SK-N-SH (cell line): Measurements from ENCODE around the gene PARD3B. TPM values are rescaled to one million over a fixed set of nuclear protein-coding genes. Genes with fewer than 3 reads are reported as not detected.

Source experiments
- CTCF ChIA-PET: fragments of 300-600, 350-600 bp; formaldehyde crosslinking; extraction: SDS; loops from one replicate; lab custom pipeline; 2021; lab: Yijun Ruan, JAX
- POLR2A ChIA-PET: fragments of 350-600 bp; sonication (Branson Sonifier 250); formaldehyde crosslinking; extraction: SDS; loops from one replicate; lab custom pipeline; 2020; ENCODE audit warnings: antibody characterized with exemption, inconsistent platforms; lab: Yijun Ruan, JAX
- DNase-seq: peaks from one replicate; pipeline ENCODE4 v3.0.0; 2012
- H2AFZ ChIP-seq: fragments of 200-600 bp; sonication (generic); 2 replicates; pipeline ENCODE4 v1.8.1; 2016; ENCODE audit warnings: antibody characterized with exemption, mild to moderate bottlenecking, low read depth
- H3F3A ChIP-seq: fragments of 200-600 bp; sonication (generic); replicated peaks from 2 replicates; pipeline ENCODE3; 2016; ENCODE audit warnings: antibody characterized with exemption, mild to moderate bottlenecking; ENCODE audit not compliant: insufficient read depth
- H3K27ac ChIP-seq, 2 experiments: fragments of 200-500 bp in 1 of 2; fragments of 200-600 bp in 1 of 2; sonication (Bioruptor generic) in 1 of 2; sonication (generic), shearing (Covaris generic) in 1 of 2; 2 replicates each; pipeline versions ENCODE4 v1.5.1 to v1.6.1; 2014 to 2016; ENCODE audit warnings: low read depth in 2 of 2, inconsistent platforms in 1 of 2, low read length in 1 of 2, mild to moderate bottlenecking in 1 of 2, mixed read lengths in 1 of 2
- H3K27me3 ChIP-seq: fragments of 200-600 bp; sonication (generic), shearing (Covaris generic); 2 replicates; pipeline ENCODE4 v1.6.1; 2016; ENCODE audit warnings: mixed run types; ENCODE audit not compliant: insufficient read depth
- H3K36me3 ChIP-seq, 2 experiments: fragments of 200-500 bp in 1 of 2; fragments of 200-600 bp in 1 of 2; sonication (Bioruptor generic) in 1 of 2; sonication (generic) in 1 of 2; replicated peaks in 1 of 2; 2 replicates each; pipeline versions ENCODE3 to v1.5.1; 2014 to 2016; ENCODE audit warnings: low read length in 1 of 2, mild to moderate bottlenecking in 1 of 2; ENCODE audit not compliant: insufficient read depth in 2 of 2, control insufficient read depth in 1 of 2
- H3K4me1 ChIP-seq, 2 experiments: fragments of 200-500 bp in 1 of 2; fragments of 200-600 bp in 1 of 2; sonication (Bioruptor generic) in 1 of 2; sonication (generic), shearing (Covaris generic) in 1 of 2; 2 replicates each; pipeline versions ENCODE4 v1.5.1 to v1.6.1; 2014 to 2016; ENCODE audit warnings: low read depth in 1 of 2, low read length in 1 of 2, mixed run types in 1 of 2; ENCODE audit not compliant: insufficient read depth in 2 of 2, control insufficient read depth in 1 of 2
- H3K4me2 ChIP-seq: fragments of 200-600 bp; sonication (generic), shearing (Covaris generic); 2 replicates; pipeline ENCODE4 v1.6.1; 2017; ENCODE audit warnings: mixed run types
- H3K4me3 ChIP-seq, 2 experiments: fragments of 200-500 bp in 1 of 2; fragments of 200-600 bp in 1 of 2; sonication (Bioruptor generic) in 1 of 2; sonication (generic), shearing (Covaris generic) in 1 of 2; 2 replicates each; pipeline versions ENCODE4 v1.5.1 to v1.8.1; 2014 to 2016; ENCODE audit warnings: low read depth in 2 of 2, inconsistent platforms in 1 of 2, low read length in 1 of 2, mild to moderate bottlenecking in 1 of 2, mixed read lengths in 1 of 2, moderate library complexity in 1 of 2
- H3K79me2 ChIP-seq: fragments of 200-600 bp; sonication (generic); 2 replicates; pipeline ENCODE4 v1.8.1; 2017; ENCODE audit warnings: mild to moderate bottlenecking; ENCODE audit not compliant: insufficient read depth
- H3K9ac ChIP-seq: fragments of 200-600 bp; sonication (generic); 2 replicates; pipeline ENCODE4 v1.6.1; 2017; ENCODE audit warnings: mixed run types
- H3K9me2 ChIP-seq: fragments of 200-600 bp; sonication (generic); 2 replicates; pipeline ENCODE4 v1.6.1; 2017; ENCODE audit warnings: mixed run types
- H3K9me3 ChIP-seq: fragments of 200-600 bp; sonication (generic); 2 replicates; pipeline ENCODE4 v1.6.1; 2017; ENCODE audit warnings: mixed run types, mild to moderate bottlenecking, moderate library complexity
- H4K20me1 ChIP-seq: fragments of 200-600 bp; sonication (generic); 2 replicates; pipeline ENCODE4 v1.6.1; 2017; ENCODE audit warnings: mild to moderate bottlenecking, mixed run types; ENCODE audit not compliant: insufficient read depth
- CTCF ChIP-seq: fragments of 200-600 bp; sonication (generic); IDR thresholded peaks from 2 replicates; pipeline ENCODE4 v1.6.1; 2017; ENCODE audit warnings: antibody characterized with exemption, mild to moderate bottlenecking, moderate library complexity
- ELF1 ChIP-seq: IDR thresholded peaks from 2 replicates; pipeline ENCODE4 v1.4.0; 2012
- FOXM1 ChIP-seq: IDR thresholded peaks from 2 replicates; pipeline ENCODE4 v1.4.0; 2012; ENCODE audit warnings: low read depth, mild to moderate bottlenecking
- GABPA ChIP-seq: IDR thresholded peaks from 2 replicates; pipeline ENCODE4 v1.4.0; 2012; ENCODE audit warnings: low read depth, mild to moderate bottlenecking
- JUND ChIP-seq: IDR thresholded peaks from 2 replicates; pipeline ENCODE4 v1.4.0; 2012
- MAX ChIP-seq: IDR thresholded peaks from 2 replicates; pipeline ENCODE4 v1.4.0; 2012; ENCODE audit warnings: low read depth
- NFIC ChIP-seq: IDR thresholded peaks from 2 replicates; pipeline ENCODE4 v1.4.0; 2012; ENCODE audit warnings: borderline replicate concordance
- RCOR1 ChIP-seq: fragments of 150-350 bp; IDR thresholded peaks from 2 replicates; pipeline ENCODE4 v1.6.1; 2017; ENCODE audit warnings: antibody characterized with exemption, low read length
- RFX5 ChIP-seq: IDR thresholded peaks from 2 replicates; pipeline ENCODE4 v1.6.1; 2012; ENCODE audit warnings: mild to moderate bottlenecking, improper control_type of control experiment, low read length
- TAF1 ChIP-seq: IDR thresholded peaks from 2 replicates; pipeline ENCODE4 v1.6.1; 2012; ENCODE audit warnings: low read depth, mild to moderate bottlenecking, low read length, moderate library complexity, borderline replicate concordance
- TEAD4 ChIP-seq: IDR thresholded peaks from 2 replicates; pipeline ENCODE4 v1.4.0; 2012; ENCODE audit warnings: mild to moderate bottlenecking, borderline replicate concordance; ENCODE audit not compliant: insufficient read depth
- USF1 ChIP-seq: IDR thresholded peaks from 2 replicates; pipeline ENCODE4 v1.4.0; 2012; ENCODE audit warnings: low read depth, borderline replicate concordance
- YY1 ChIP-seq: IDR thresholded peaks from 2 replicates; pipeline ENCODE4 v1.4.0; 2012; ENCODE audit warnings: low read depth, mild to moderate bottlenecking
- ZBTB33 ChIP-seq: IDR thresholded peaks from 2 replicates; pipeline ENCODE4 v1.4.0; 2012; ENCODE audit warnings: low read depth, borderline replicate concordance
- WGBS: methylation state at CpG from one replicate; pipeline ENCODE4 v1.1.6; 2017; ENCODE audit warnings: low lambda C conversion rate; 5-methylcytosine and 5-hydroxymethylcytosine counted together
- polyA plus RNA-seq, 3 experiments: library from polyadenylated mRNA; depleted of rRNA; stranded (reverse); fragments of >200 nt; gene quantifications; 2 replicates each; pipeline ENCODE4 v1.2.3, GENCODE V29; 2012

PARD3B gene
- polyA plus RNA-seq, 1 of the 3 experiments (the other 2 are of a cell fraction) = 0.87 TPM

- TF ChIP-seq ZBTB33 = no peak
- TF ChIP-seq, all 33 proteins: peak for 0
Observed at GRCh38 chr2:205658068-205658467, 1112.8 kb downstream of the PARD3B start (continued).

GRCh38 chr2:205658572-205658971 is 1113.3 kb downstream of the PARD3B start:
- Histone ChIP-seq H3K4me3 (no peak overlapping the region), H3K9me2 (no peaks in the 10 kb centered on the region), H3K27me3 (no peaks in the 10 kb centered on the region), H4K20me1 (no peaks in the 10 kb centered on the region), H2AFZ (no peak overlapping the region), H3K9ac (no peak overlapping the region), H3K79me2 (no peaks in the 10 kb centered on the region), H3K36me3 (no peaks in the 10 kb centered on the region), H3K27ac (no peak overlapping the region), H3K4me2 (no peak overlapping the region), H3F3A (peaks cover 18% of the 10 kb centered on the region), H3K4me1 (peaks cover 3 to 34% of the 10 kb centered on the region in 2 experiments), H3K9me3 (no peaks in the 10 kb centered on the region)
- WGBS = 88% methylated on average over 2 of the region's 2 CpGs
- CTCF ChIA-PET = interaction anchor here (1.2 to 1.5 kb wide), 2 partner anchors 17 to 40 kb away, joined by 3 to 5 read pairs; no protein-coding TSS in a partner anchor
- DNase-seq = no peak
- no peak for TF ChIP-seq ELF1
- no peak for TF ChIP-seq JUND
- TF ChIP-seq NFIC = no peak
- TF ChIP-seq RFX5 = no peak
- no peak for TF ChIP-seq TEAD4
- TF ChIP-seq YY1 = no peak
- no peak for TF ChIP-seq MAX
- no peak for TF ChIP-seq TAF1
- no peak for TF ChIP-seq GABPA
- no peak for TF ChIP-seq RCOR1
- no peak for TF ChIP-seq FOXM1
- TF ChIP-seq USF1 = no peak
- TF ChIP-seq CTCF = no peak
- TF ChIP-seq ZBTB33 = no peak
- POLR2A ChIA-PET = no interaction called here
